Measurements from ENCODE around the gene SHC2.

DNA sequence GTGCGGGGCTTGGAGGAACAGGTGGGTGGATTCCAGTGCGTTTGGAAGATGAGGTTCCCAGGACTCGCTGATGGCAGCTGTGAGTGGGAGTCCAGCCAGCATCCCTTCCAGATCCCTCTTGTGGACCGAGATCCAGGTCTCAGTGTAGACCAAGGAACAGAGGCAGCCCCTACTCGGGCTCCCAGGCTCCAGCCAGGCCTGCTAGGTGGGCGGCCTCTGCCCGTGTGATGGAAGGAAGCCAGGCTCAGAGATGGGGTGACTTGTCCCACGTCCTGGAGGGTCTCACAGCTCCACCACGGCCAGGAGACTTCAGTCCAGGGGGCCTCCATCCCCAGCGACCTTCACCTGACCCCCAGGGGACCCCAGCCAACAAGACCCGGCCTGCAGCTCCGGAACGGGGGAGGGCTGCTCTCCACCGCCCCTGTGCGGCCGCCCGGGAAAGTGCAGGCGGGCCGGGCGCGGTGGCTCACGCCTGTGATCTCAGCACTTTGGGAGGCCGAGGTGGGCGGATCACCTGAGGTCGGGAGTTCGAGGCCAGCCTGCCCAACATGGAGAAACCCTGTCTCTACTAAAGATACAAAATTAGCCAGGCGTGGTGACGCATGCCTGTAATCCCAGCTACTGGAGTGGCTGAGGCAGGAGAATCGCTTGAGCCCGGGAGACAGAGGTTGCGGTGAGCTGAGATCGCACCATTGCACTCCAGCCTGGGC is 34.7 kb upstream of the SHC2 start:
- TF ChIP-seq POLR2A (IDR thresholded peaks at IDR 0.05; ENCODE audit: low read depth, low read length) (no peak), SPI1 (IDR thresholded peaks at IDR 0.05; ENCODE audit: low read depth, low read length) (no peak), POLR2AphosphoS5 (IDR thresholded peaks at IDR 0.05; ENCODE audit: low read depth, low read length) (no peak), TAF1 (IDR thresholded peaks at IDR 0.05; ENCODE audit: low read depth, low read length) (no peak), POU2F2 (IDR thresholded peaks at IDR 0.05; ENCODE audit: low read depth, low read length) (no peak)

Measured in GM12891 (cell line).